HepG2 (cell line): ENCODE results near the gene ACTN1. TPM values are rescaled to one million over a fixed set of nuclear protein-coding genes. Genes with fewer than 3 reads are reported as not detected.
A peak's percentile ranks its signal among the peaks of the same experiment; 100 is the strongest.

ENCODE experiments used
- ELF3 ChIP-seq: IDR thresholded peaks from 2 replicates; pipeline ENCODE4 v1.6.1; 2016; ENCODE audit warnings: missing genetic modification reagents, missing compliant biosample characterization
- HNF1A ChIP-seq, 2 experiments: sonication (generic) in 1 of 2; formaldehyde crosslinking in 1 of 2; IDR thresholded peaks; 2 replicates each; pipeline versions ENCODE4 v1.4.0 to v1.6.1; 2016 to 2020; ENCODE audit warnings: borderline replicate concordance in 1 of 2, low read depth in 1 of 2, mild to moderate bottlenecking in 1 of 2, missing genetic modification reagents in 1 of 2
- KAT2B ChIP-seq: fragments of 150-350 bp; IDR thresholded peaks from 2 replicates; pipeline ENCODE4 v1.6.1; 2014; ENCODE audit warnings: low read depth, low read length, borderline replicate concordance
- KDM3A ChIP-seq: IDR thresholded peaks from 2 replicates; pipeline ENCODE4 v1.6.1; 2018; ENCODE audit warnings: low read depth, missing compliant biosample characterization
- MED1 ChIP-seq: sonication (generic); formaldehyde crosslinking; IDR thresholded peaks from 2 replicates; pipeline ENCODE4 v1.4.0; 2020; ENCODE audit warnings: missing genetic modification reagents
- REST ChIP-seq, 2 experiments: IDR thresholded peaks; 2 replicates each; pipeline ENCODE4 v1.6.1; 2011 to 2012; ENCODE audit warnings: low read length in 2 of 2, borderline replicate concordance in 1 of 2, low read depth in 1 of 2, mild to moderate bottlenecking in 1 of 2, moderate library complexity in 1 of 2
- SAP130 ChIP-seq: IDR thresholded peaks from 2 replicates; pipeline ENCODE4 v1.6.1; 2016; ENCODE audit warnings: low read depth
- THAP9 ChIP-seq: sonication (generic); formaldehyde crosslinking; IDR thresholded peaks from 2 replicates; pipeline ENCODE4; 2020; ENCODE audit warnings: missing genetic modification reagents, mild to moderate bottlenecking, borderline replicate concordance
- YY1 ChIP-seq: IDR thresholded peaks from 2 replicates; pipeline ENCODE4 v1.6.1; 2011; ENCODE audit warnings: low read length, low read depth, moderate library complexity, mild to moderate bottlenecking; ENCODE audit not compliant: insufficient read depth, insufficient replicate concordance
- ZBTB2 ChIP-seq: sonication (generic); formaldehyde crosslinking; IDR thresholded peaks from 2 replicates; pipeline ENCODE4 v1.8.0; 2022; ENCODE audit warnings: low read depth, missing genetic modification reagents
- ZBTB34 ChIP-seq: sonication (generic); formaldehyde crosslinking; IDR thresholded peaks from 2 replicates; pipeline ENCODE4 v1.8.0; 2022; ENCODE audit warnings: mild to moderate bottlenecking, missing genetic modification reagents
- ZNF331 ChIP-seq: sonication (generic); formaldehyde crosslinking; IDR thresholded peaks from 2 replicates; pipeline ENCODE4 v1.4.0; 2020; ENCODE audit warnings: missing genetic modification reagents
- ZNF543 ChIP-seq: sonication (generic); formaldehyde crosslinking; IDR thresholded peaks from 2 replicates; pipeline ENCODE4 v1.4.0; 2020; ENCODE audit warnings: mild to moderate bottlenecking, missing genetic modification reagents
- ZNF724P ChIP-seq: sonication (generic); formaldehyde crosslinking; IDR thresholded peaks from 2 replicates; pipeline ENCODE4 v1.8.0; 2022; ENCODE audit warnings: missing genetic modification reagents, borderline replicate concordance
- ZNF782 ChIP-seq: sonication (generic); formaldehyde crosslinking; IDR thresholded peaks from 2 replicates; pipeline ENCODE4 v1.4.0; 2020; ENCODE audit warnings: missing genetic modification reagents, mild to moderate bottlenecking, borderline replicate concordance
- ZSCAN25 ChIP-seq: sonication (generic); formaldehyde crosslinking; IDR thresholded peaks from 2 replicates; pipeline ENCODE4 v1.8.0; 2022; ENCODE audit warnings: mild to moderate bottlenecking, missing genetic modification reagents
- polyA plus RNA-seq, 8 experiments: library from polyadenylated mRNA; depleted of rRNA in 3 of 8; stranded (reverse) in 7 of 8; unstranded in 1 of 8; fragments of >200 nt; fragmentation: Illumina TruSeq in 4 of 8; extraction: Trizol in 4 of 8; gene quantifications; 2 replicates each; pipeline versions ENCODE4 v1.2.1 to v1.2.3, GENCODE V29; 2011 to 2016; ENCODE audit warnings: low read depth in 4 of 8, missing spikeins in 1 of 8, mixed read lengths in 1 of 8; ENCODE audit not compliant: insufficient read depth in 1 of 8
- total RNA-seq, 5 experiments: library from RNA; depleted of rRNA; stranded (reverse); fragments of >200 nt; fragmentation: Illumina TruSeq; extraction: Trizol; gene quantifications; 2 replicates each; pipeline ENCODE4 v1.2.3, GENCODE V29; 2016; ENCODE audit warnings: low read depth in 1 of 5

ACTN1 gene
- total and polyA plus RNA-seq, 2 of the 13 experiments (the other 11 are each of a cell fraction or from before 2014, with no cell fraction given) = 58.6 to 162 TPM

GRCh38 chr14:68941820-68942219 lies 37.3 kb downstream of the ACTN1 start (continued):
- TF ChIP-seq HNF1A (IDR thresholded peaks at IDR 0.05; ENCODE audit: low read depth) = no peak
- TF ChIP-seq HNF1A (CRISPR knock-in tag; IDR thresholded peaks at IDR 0.05; ENCODE audit: borderline replicate concordance) = no peak
- 0 out of 2 replicates have a peak, but pooled peaks have one; percentile 22 for TF ChIP-seq ELF3 (CRISPR knock-in tag)
- TF ChIP-seq YY1 = no peak
- no peak for TF ChIP-seq REST (IDR thresholded peaks at IDR 0.05; ENCODE audit: borderline replicate concordance in 1 of 2, low read depth in 1 of 2, low read length in 2 of 2)
- TF ChIP-seq ZNF782 = no peak
- no peak for TF ChIP-seq THAP9 (CRISPR knock-in tag)
- TF ChIP-seq ZSCAN25 (CRISPR knock-in tag) = no peak
- TF ChIP-seq ZBTB34 (CRISPR knock-in tag) = no peak
- peak; percentile 59 for TF ChIP-seq SAP130 (CRISPR knock-in tag)
- no peak for TF ChIP-seq KDM3A
- no peak for TF ChIP-seq KAT2B
- no peak for TF ChIP-seq ZBTB2 (CRISPR knock-in tag)
- no peak for TF ChIP-seq ZNF724P (CRISPR knock-in tag)
- TF ChIP-seq ZNF543 = no peak
- TF ChIP-seq ZNF331 (CRISPR knock-in tag) = no peak
- peak; percentile 35; the same call in 1 of the 2 replicates for TF ChIP-seq MED1
